Activated naive CD4-positive, alpha-beta T cell (primary cell): ENCODE results near the gene PML.
A peak's percentile ranks its signal among the peaks of the same experiment; 100 is the strongest.
"Not testable (repeated sequence)": the region's sequence is repeated elsewhere in the genome, so short reads cannot be mapped to it uniquely, and the experiment has no call there.

ENCODE experiments used
- DNase-seq, 4 experiments: peaks; one replicate each; lab custom pipeline; 2025; lab: John Stamatoyannopoulos, UW

PML gene

GRCh38 chr15:74040109-74040850, 45.8 kb downstream of the PML start:
- no peak for DNase-seq

GRCh38 chr15:74041311-74041756, 46.8 kb downstream of the PML start:
- no peak for DNase-seq

- DNase-seq = no peak
These were observed 47.4 kb downstream of the PML start for GRCh38 chr15:74041777-74042435.

- no peak for DNase-seq
These were observed 48.3 kb downstream of the PML start for GRCh38 chr15:74042603-74043424.

- no peak for DNase-seq
These were observed 49.1 kb downstream of the PML start for GRCh38 chr15:74043425-74044266.

GRCh38 chr15:74044267-74045110, 50.0 kb downstream of the PML start:
- no peak for DNase-seq

- no peak for DNase-seq
These were observed 50.7 kb downstream of the PML start for GRCh38 chr15:74045184-74045583.

- DNase-seq = no peak
These were observed 51.2 kb downstream of the PML start for GRCh38 chr15:74045636-74046274.

GRCh38 chr15:74046275-74046674, 51.8 kb downstream of the PML start:
- no peak for DNase-seq

- DNase-seq = no peak
These were observed 55.6 kb downstream of the PML start for GRCh38 chr15:74050127-74050526.

- no peak for DNase-seq
These were observed 56.2 kb downstream of the PML start for GRCh38 chr15:74050556-74051234.

- DNase-seq = not testable (repeated sequence)
These were observed 58.0 kb downstream of the PML start for GRCh38 chr15:74052271-74053260.

- DNase-seq = no peak
These were observed 59.0 kb downstream of the PML start for GRCh38 chr15:74053517-74053916.

- peak; percentile 28 to 56 (median 36) for DNase-seq
These were observed 59.5 kb downstream of the PML start for GRCh38 chr15:74053941-74054529.

- no peak for DNase-seq
These were observed 61.3 kb downstream of the PML start for GRCh38 chr15:74055804-74056203.

- not testable (repeated sequence) for DNase-seq
These were observed 61.8 kb downstream of the PML start for GRCh38 chr15:74056330-74056729.

- DNase-seq = not testable (repeated sequence)
These were observed 64.7 kb downstream of the PML start for GRCh38 chr15:74059050-74059833.
